ENCODE measurements around the gene PEMT.
"Not testable (repeated sequence)": the region's sequence is repeated elsewhere in the genome, so short reads cannot be mapped to it uniquely, and the experiment has no call there.

PEMT gene

GRCh38 chr17:17500999-17501605, 90.4 kb downstream of the PEMT start:
- no peak for DNase-seq

GRCh38 chr17:17499402-17500145, 91.9 kb downstream of the PEMT start:
- DNase-seq: no peak

- DNase-seq: no peak
Measured at GRCh38 chr17:17498606-17499301, 92.8 kb downstream of the PEMT start.

- no peak for DNase-seq
Measured at GRCh38 chr17:17497845-17498520, 93.5 kb downstream of the PEMT start.

GRCh38 chr17:17497065-17497844, 94.3 kb downstream of the PEMT start:
- DNase-seq: no peak

GRCh38 chr17:17496189-17497064, 95.1 kb downstream of the PEMT start, which contains the start of gene RASD1:
Gene RASD1 (minus strand): TSS chr17:17496395. CDS start chr17:17496181, 214 bp downstream.
- DNase-seq: peak; percentile 91 to 97 (median 94)

GRCh38 chr17:17495536-17496188, 95.8 kb downstream of the PEMT start:
- peak in 3 of 4 experiments; percentile 26 to 39 (median 36) for DNase-seq

- peak; percentile 23 to 65 (median 41) for DNase-seq
Measured at GRCh38 chr17:17494870-17495535, 96.5 kb downstream of the PEMT start.

- no peak for DNase-seq
Measured at GRCh38 chr17:17494499-17494869, 97.0 kb downstream of the PEMT start.

- no peak for DNase-seq
Measured at GRCh38 chr17:17493986-17494466, 97.5 kb downstream of the PEMT start.

- DNase-seq: peak in 2 of 4 experiments; percentile 28 to 48
Measured at GRCh38 chr17:17493249-17493985, 98.1 kb downstream of the PEMT start.

- no peak for DNase-seq
Measured at GRCh38 chr17:17492571-17492970, 98.9 kb downstream of the PEMT start.

- no peak for DNase-seq
Measured at GRCh38 chr17:17492085-17492484, 99.4 kb downstream of the PEMT start.

GRCh38 chr17:17491546-17491988, 99.9 kb downstream of the PEMT start:
- DNase-seq: no peak

GRCh38 chr17:17491031-17491471, 100.5 kb downstream of the PEMT start:
- DNase-seq: no peak

GRCh38 chr17:17487998-17488397, 103.5 kb downstream of the PEMT start:
- DNase-seq: no peak

- DNase-seq: not testable (repeated sequence)
Measured at GRCh38 chr17:17486416-17486815, 105.1 kb downstream of the PEMT start.

- DNase-seq: no peak
Measured at GRCh38 chr17:17485420-17485819, 106.1 kb downstream of the PEMT start.

- DNase-seq: peak; percentile 23 to 57 (median 44)
Measured at GRCh38 chr17:17484451-17484899, 107.0 kb downstream of the PEMT start.

All from suppressor macrophage (primary cell).